Fibroblast of lung (primary cell): ENCODE measurements around the gene TCAIM. TPM values are rescaled to one million over a fixed set of nuclear protein-coding genes. Genes with fewer than 3 reads are reported as not detected.

ENCODE experiments used
- DNase-seq, 2 donors: peaks; one replicate each; pipeline versions ENCODE4 v3.0.0 to v3.0.0-alpha.2; 2010; ENCODE audit warnings: low read depth in 2 of 2
- H2AFZ ChIP-seq: 2 replicates; pipeline ENCODE4 v1.5.1; 2012; ENCODE audit warnings: low read length, control low read depth, inconsistent platforms
- H3K27ac ChIP-seq: 2 replicates; pipeline ENCODE4 v1.5.1; 2011; ENCODE audit warnings: low read length, control low read depth; ENCODE audit not compliant: insufficient read depth
- H3K27me3 ChIP-seq: 2 replicates; pipeline ENCODE4 v1.5.1; 2011; ENCODE audit warnings: mild to moderate bottlenecking, low read length; ENCODE audit not compliant: control insufficient read depth, insufficient read depth
- H3K36me3 ChIP-seq: 2 replicates; pipeline ENCODE4 v1.5.1; 2011; ENCODE audit warnings: low read length; ENCODE audit not compliant: control insufficient read depth, insufficient read depth
- H3K4me1 ChIP-seq: 2 replicates; pipeline ENCODE4 v1.5.1; 2011; ENCODE audit warnings: low read length; ENCODE audit not compliant: control insufficient read depth, insufficient read depth; ENCODE audit errors: extremely low read depth
- H3K4me2 ChIP-seq: 2 replicates; pipeline ENCODE4 v1.5.1; 2011; ENCODE audit warnings: low read length, control low read depth; ENCODE audit not compliant: insufficient read depth; ENCODE audit errors: extremely low read depth
- H3K4me3 ChIP-seq, 4 experiments: fragments of 200-600 bp in 1 of 4; sonication (generic) in 1 of 4; replicated peaks in 1 of 4; 2 replicates each; pipeline ENCODE4 v1.5.1; 2011 to 2016; ENCODE audit warnings: low read length in 4 of 4, low read depth in 3 of 4, mild to moderate bottlenecking in 3 of 4, control low read depth in 2 of 4, inconsistent platforms in 1 of 4, mixed read lengths in 1 of 4; ENCODE audit not compliant: insufficient read depth in 1 of 4; ENCODE audit errors: control extremely low read depth in 1 of 4
- H3K79me2 ChIP-seq: 2 replicates; pipeline ENCODE4 v1.5.1; 2012; ENCODE audit warnings: mild to moderate bottlenecking, low read length, inconsistent platforms; ENCODE audit not compliant: control insufficient read depth, insufficient read depth
- H3K9ac ChIP-seq: 2 replicates; pipeline ENCODE4 v1.5.1; 2011; ENCODE audit warnings: mild to moderate bottlenecking, low read length, control low read depth; ENCODE audit not compliant: insufficient read depth
- H3K9me3 ChIP-seq: 2 replicates; pipeline ENCODE4 v1.5.1; 2012; ENCODE audit warnings: low read depth, low read length; ENCODE audit not compliant: control insufficient read depth, insufficient read depth
- H4K20me1 ChIP-seq: 2 replicates; pipeline ENCODE4 v1.5.1; 2011; ENCODE audit warnings: low read length; ENCODE audit not compliant: control insufficient read depth, insufficient read depth; ENCODE audit errors: extremely low read depth
- CTCF ChIP-seq, 2 donors: IDR thresholded peaks in 1 of 2; conservative IDR thresholded peaks in 1 of 2; 1 replicate in 1 of 2; 2 replicates in 1 of 2; pipeline ENCODE4 v1.5.1; 2011 to 2012; ENCODE audit warnings: low read length in 2 of 2, control low read depth in 1 of 2, inconsistent platforms in 1 of 2, low read depth in 1 of 2, mild to moderate bottlenecking in 1 of 2
- EZH2 ChIP-seq: IDR thresholded peaks from 2 replicates; pipeline ENCODE4 v1.5.1; 2012; ENCODE audit warnings: low read length, control low read depth, mild to moderate bottlenecking; ENCODE audit errors: missing control alignments
- polyA plus RNA-seq, 2 donors: library from polyadenylated mRNA; depleted of rRNA in 1 of 2; stranded (reverse) in 1 of 2; unstranded in 1 of 2; fragments of >200 nt; gene quantifications; 2 replicates each; pipeline ENCODE4 v1.2.1, GENCODE V29; 2011 to 2012; ENCODE audit warnings: missing spikeins in 1 of 2
- total RNA-seq: library from RNA; depleted of rRNA; stranded (reverse); fragments of >200 nt; gene quantifications from 2 replicates; pipeline ENCODE4 v1.2.1, GENCODE V29; 2014

Gene TCAIM
- total and polyA plus RNA-seq, 2 donors (not counting 1 experiment from before 2014, with no cell fraction given): 29.8 to 46.6 TPM

GRCh38 chr3:44400771-44401170 is 62.2 kb downstream of the TCAIM start:
- no peaks in the 10 kb centered on the region for H3K9me3 ChIP-seq
- no peaks in the 10 kb centered on the region for H3K36me3 ChIP-seq
- H3K27ac ChIP-seq: no peak overlapping the region
- H3K27me3 ChIP-seq: no peaks in the 10 kb centered on the region
- H3K9ac ChIP-seq: no peak overlapping the region
- no peak for DNase-seq
- H3K79me2 ChIP-seq: no peaks in the 10 kb centered on the region
- H3K4me3 ChIP-seq: no peak overlapping the region
- H3K4me2 ChIP-seq: no peak overlapping the region
- no peaks in the 10 kb centered on the region for H3K4me1 ChIP-seq
- no peak overlapping the region for H2AFZ ChIP-seq
- no peaks in the 10 kb centered on the region for H4K20me1 ChIP-seq
- no peak for TF ChIP-seq EZH2
- no peak for TF ChIP-seq CTCF (conservative IDR thresholded peaks at IDR 0.05 in 1 of 2, IDR thresholded peaks at IDR 0.05 in 1 of 2; ENCODE audit: low read depth in 1 of 2, low read length in 2 of 2)

- Histone ChIP-seq H3K4me3 (no peak overlapping the region), H3K9ac (no peak overlapping the region), H3K4me2 (no peak overlapping the region), H3K27me3 (no peaks in the 10 kb centered on the region), H3K27ac (no peak overlapping the region), H3K36me3 (no peaks in the 10 kb centered on the region), H3K79me2 (no peaks in the 10 kb centered on the region), H4K20me1 (no peaks in the 10 kb centered on the region), H3K9me3 (no peaks in the 10 kb centered on the region), H2AFZ (no peak overlapping the region), H3K4me1 (no peaks in the 10 kb centered on the region)
- DNase-seq: no peak
- TF ChIP-seq CTCF (conservative IDR thresholded peaks at IDR 0.05 in 1 of 2, IDR thresholded peaks at IDR 0.05 in 1 of 2; ENCODE audit: low read depth in 1 of 2, low read length in 2 of 2) (no peak), EZH2 (no peak)
These were observed 64.0 kb downstream of the TCAIM start for GRCh38 chr3:44402548-44402947.

- H3K4me2 ChIP-seq: no peak overlapping the region
These were observed 71.3 kb downstream of the TCAIM start for GRCh38 chr3:44409640-44410410.

More at GRCh38 chr3:44409640-44410410, 71.3 kb downstream of the TCAIM start:
- no peak overlapping the region for H3K27ac ChIP-seq
- no peak overlapping the region for H2AFZ ChIP-seq
- H3K9ac ChIP-seq: no peak overlapping the region
- H4K20me1 ChIP-seq: no peaks in the 10 kb centered on the region
- no peak for TF ChIP-seq CTCF (conservative IDR thresholded peaks at IDR 0.05 in 1 of 2, IDR thresholded peaks at IDR 0.05 in 1 of 2; ENCODE audit: low read depth in 1 of 2, low read length in 2 of 2)
- TF ChIP-seq EZH2: no peak
- no peaks in the 10 kb centered on the region for H3K36me3 ChIP-seq
- no peak overlapping the region for H3K4me3 ChIP-seq
- no peak for DNase-seq
- no peaks in the 10 kb centered on the region for H3K9me3 ChIP-seq
- no peaks in the 10 kb centered on the region for H3K4me1 ChIP-seq
- H3K27me3 ChIP-seq: no peaks in the 10 kb centered on the region
- no peaks in the 10 kb centered on the region for H3K79me2 ChIP-seq
